IPS-18c (cell line): ENCODE measurements around the gene ZNF408.

Source experiments
- H3K4me3 ChIP-seq: 2 replicates; pipeline ENCODE4 v1.7.0; 2013; ENCODE audit warnings: low read depth, mild to moderate bottlenecking, low read length, moderate library complexity; ENCODE audit not compliant: insufficient read depth
- H3K9me3 ChIP-seq: one replicate; pipeline ENCODE4 v1.6.1; 2013; ENCODE audit warnings: mild to moderate bottlenecking, low read length, moderate library complexity; ENCODE audit not compliant: control insufficient read depth, insufficient read depth

Gene ZNF408

GRCh38 chr11:46731545-46731944 is 30.7 kb downstream of the ZNF408 start:
- Histone ChIP-seq H3K9me3 (peaks cover 2% of the 10 kb centered on the region), H3K4me3 (no peak overlapping the region)

GRCh38 chr11:46733234-46733633 is 32.4 kb downstream of the ZNF408 start:
- no peaks in the 10 kb centered on the region for H3K9me3 ChIP-seq
- H3K4me3 ChIP-seq: no peak overlapping the region

GRCh38 chr11:46736146-46736545 is 35.3 kb downstream of the ZNF408 start:
- Histone ChIP-seq H3K9me3 (no peaks in the 10 kb centered on the region), H3K4me3 (no peak overlapping the region)

DNA sequence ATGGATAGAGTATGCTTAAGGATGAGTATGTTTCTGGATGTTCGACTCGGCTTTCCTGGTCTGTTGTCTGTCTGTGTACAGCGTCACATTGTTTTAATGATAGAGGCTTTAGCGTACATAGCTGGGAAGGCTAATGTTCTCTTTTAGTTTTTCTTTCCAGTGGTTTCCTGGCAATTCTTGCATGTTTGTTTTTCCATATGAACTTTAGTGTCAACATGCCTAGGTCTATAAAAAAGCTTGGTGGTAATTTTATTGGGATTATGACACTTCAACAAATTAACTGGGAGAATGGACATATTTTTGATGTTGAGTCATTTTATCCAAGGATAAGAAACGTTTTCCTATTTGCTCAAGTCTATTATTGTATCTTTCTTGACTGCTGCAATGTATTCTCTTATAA is 35.8 kb downstream of the ZNF408 start:
- H3K9me3 ChIP-seq: no peaks in the 10 kb centered on the region
- no peak overlapping the region for H3K4me3 ChIP-seq

DNA sequence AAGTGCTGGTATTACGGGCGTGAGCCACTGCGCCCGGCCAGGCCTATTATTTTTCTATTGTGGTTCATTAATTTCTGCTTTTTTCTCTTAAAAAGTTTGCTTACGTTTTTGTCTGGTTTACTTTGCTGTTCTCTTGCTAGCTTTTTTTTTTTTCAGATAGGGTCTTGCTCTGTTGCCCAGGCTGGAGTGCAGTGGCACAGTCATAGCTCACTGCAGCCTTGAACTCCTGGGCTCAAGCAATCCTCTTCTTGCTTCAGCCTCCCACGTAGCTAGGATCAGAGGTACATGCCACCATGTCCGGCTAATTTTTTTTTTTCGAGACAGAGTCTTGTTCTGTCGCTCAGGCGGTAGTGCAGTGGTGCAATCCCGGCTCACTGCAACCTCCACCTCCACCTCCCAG is 36.9 kb downstream of the ZNF408 start:
- Histone ChIP-seq H3K4me3 (no peak overlapping the region), H3K9me3 (peaks cover 3% of the 10 kb centered on the region)

- H3K9me3 ChIP-seq: peaks cover 3% of the 10 kb centered on the region
- no peak overlapping the region for H3K4me3 ChIP-seq
Observed at GRCh38 chr11:46738887-46739286, 38.1 kb downstream of the ZNF408 start.

DNA sequence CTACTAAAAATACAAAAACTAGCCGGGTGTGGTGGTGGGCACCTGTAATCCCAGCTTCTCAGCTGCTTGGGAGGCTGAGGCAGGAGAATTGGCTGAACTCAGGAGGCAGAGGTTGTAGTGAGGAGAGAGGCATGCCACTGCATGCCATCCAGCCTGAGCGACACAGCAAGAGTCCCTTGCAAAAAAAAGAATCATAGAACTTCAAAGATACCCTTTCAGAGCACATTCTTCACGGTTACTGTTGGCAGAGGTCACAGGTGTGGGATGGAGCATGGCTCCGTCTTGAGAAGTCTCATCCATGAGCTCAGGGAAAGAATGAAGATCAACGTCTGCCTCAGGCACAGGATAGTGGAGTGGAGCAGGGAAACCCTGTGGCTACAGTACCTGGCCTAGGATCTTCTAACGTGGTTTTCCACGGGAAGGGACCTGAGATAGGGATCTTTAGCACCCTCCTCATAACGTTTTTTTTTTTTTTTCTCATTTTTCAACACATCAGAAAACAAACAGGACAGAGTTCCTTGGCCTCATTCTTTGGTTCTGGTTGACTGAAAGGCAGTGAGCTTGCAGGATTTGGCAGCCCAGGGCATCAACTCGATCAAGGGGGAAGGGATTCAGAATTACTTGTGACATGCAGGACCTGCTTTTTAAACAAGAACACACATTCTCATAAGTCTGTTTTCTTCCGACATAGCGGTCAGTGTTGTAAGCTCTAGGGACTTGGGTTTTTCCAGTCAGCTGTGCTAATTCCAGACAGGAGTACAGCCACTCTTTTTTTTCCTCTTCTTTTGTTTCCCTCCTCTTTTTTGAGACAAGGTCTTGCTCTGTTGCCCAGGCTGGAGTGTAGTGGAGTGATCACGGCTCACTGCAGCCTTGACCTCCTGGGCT is 41.0 kb downstream of the ZNF408 start:
- Histone ChIP-seq H3K9me3 (peaks cover 3% of the 10 kb centered on the region), H3K4me3 (no peak overlapping the region)

- Histone ChIP-seq H3K4me3 (no peak overlapping the region), H3K9me3 (peaks cover 3% of the 10 kb centered on the region)
Observed at GRCh38 chr11:46743043-46743442, 42.2 kb downstream of the ZNF408 start.

DNA sequence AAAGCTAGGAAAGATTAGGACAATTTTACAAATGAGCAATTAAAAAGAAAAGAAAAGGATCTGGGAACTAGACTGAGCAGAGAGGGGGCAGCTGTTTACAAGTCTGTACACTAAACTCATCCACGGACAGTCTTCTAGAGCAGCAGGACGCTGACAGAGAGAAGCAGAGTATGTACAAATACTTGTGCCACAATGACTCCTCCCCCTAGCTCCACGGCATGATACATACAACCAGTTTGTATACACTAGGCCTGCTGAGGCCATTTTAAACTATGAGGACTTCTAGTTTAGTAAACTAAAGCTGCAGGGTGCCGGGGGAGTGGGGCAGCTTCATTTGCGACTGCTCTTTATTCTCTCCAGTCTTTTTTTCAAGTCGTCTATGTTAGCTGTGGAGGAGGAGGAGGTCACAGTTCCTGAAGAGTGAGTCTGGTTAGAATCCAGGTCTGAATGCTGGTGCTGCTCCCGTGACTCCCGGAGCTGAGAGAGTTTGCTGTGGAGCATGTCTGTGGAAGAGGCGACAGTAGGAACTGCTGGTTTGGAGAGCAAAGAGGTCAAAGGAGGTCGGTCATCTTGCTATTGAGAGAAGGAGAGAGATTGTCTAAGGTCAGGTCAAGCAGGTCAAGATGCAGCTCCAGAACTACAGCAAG is 43.0 kb downstream of the ZNF408 start:
- no peak overlapping the region for H3K4me3 ChIP-seq
- H3K9me3 ChIP-seq: peaks cover 3% of the 10 kb centered on the region

DNA sequence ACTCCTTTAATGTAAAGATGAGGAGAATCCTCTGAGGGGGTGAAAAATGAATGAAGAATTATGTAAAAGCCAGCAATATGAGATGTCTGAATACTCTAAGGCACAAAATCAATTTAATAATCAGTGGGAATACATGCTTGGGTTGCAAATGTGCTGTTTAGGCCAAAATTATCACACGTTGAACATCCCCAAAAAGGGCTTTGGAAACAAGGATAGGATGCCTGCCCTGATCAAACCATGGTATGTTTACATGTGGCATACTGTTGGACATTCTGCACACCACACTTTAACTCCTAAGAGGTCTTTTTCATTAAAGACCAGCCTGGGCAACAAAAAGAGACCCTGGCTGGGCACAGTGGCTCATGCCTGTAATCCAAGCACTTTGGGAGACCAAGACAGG is 44.5 kb downstream of the ZNF408 start:
- H3K9me3 ChIP-seq: peaks cover 3% of the 10 kb centered on the region
- H3K4me3 ChIP-seq: no peak overlapping the region

GRCh38 chr11:46745995-46746394 is 45.2 kb downstream of the ZNF408 start:
- H3K4me3 ChIP-seq: no peak overlapping the region
- H3K9me3 ChIP-seq: peaks cover 3% of the 10 kb centered on the region

DNA sequence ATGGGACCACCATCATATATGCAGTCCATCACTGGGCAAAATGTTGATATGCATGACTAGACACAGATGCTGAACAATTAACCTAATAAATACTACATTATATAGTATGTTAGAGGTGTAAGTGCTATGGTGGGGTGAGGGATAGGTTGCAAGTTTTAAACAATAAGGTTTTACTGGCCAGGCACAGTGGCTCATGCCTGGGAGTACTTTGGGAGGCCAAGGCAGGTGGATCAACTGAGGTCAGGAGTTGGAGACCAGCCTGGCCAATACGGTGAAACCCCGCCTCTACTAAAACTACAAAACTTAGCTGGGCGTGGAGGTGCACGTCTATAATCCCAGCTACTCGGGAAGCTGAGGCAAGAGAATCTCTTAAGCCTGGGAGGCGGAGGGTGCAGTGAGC is 46.3 kb downstream of the ZNF408 start:
- no peak overlapping the region for H3K4me3 ChIP-seq
- no peaks in the 10 kb centered on the region for H3K9me3 ChIP-seq
